PC-9 (cell line): ENCODE data around the gene SLC6A1. TPM values are rescaled to one million over a fixed set of nuclear protein-coding genes. Genes with fewer than 3 reads are reported as not detected.

ENCODE experiments used
- BruUV-seq: library from RNA; stranded (reverse); fragments of 400-500 nt; replicated peaks from 2 replicates; lab custom pipeline; 2021; lab: Mats Ljungman, UMichigan
- CTCF ChIA-PET: fragments of 300-600 bp; sonication (Branson Sonifier 250); formaldehyde crosslinking; loops from one replicate; lab custom pipeline; 2022; ENCODE audit warnings: antibody characterized with exemption; lab: Charles Lee
- POLR2A ChIA-PET: fragments of 300-600 bp; sonication (Branson Sonifier 250); formaldehyde crosslinking; loops from one replicate; lab custom pipeline; 2022; ENCODE audit warnings: antibody characterized with exemption; ENCODE audit not compliant: unreplicated experiment; lab: Charles Lee
- DNase-seq, 2 experiments: peaks; one replicate each; pipeline versions ENCODE4 v3.0.0 to v3.0.0-alpha.2; 2015 to 2022; ENCODE audit warnings: mixed read lengths in 1 of 2
- H2AFZ ChIP-seq: fragments of 200-600 bp; sonication (generic); 2 replicates; pipeline ENCODE4 v1.8.1; 2017; ENCODE audit warnings: antibody characterized with exemption
- H3F3A ChIP-seq: fragments of 200-600 bp; sonication (generic); 2 replicates; pipeline ENCODE4 v1.8.1; 2017; ENCODE audit warnings: antibody characterized with exemption, mild to moderate bottlenecking, low read depth; ENCODE audit not compliant: insufficient read depth
- H3K27ac ChIP-seq: fragments of 200-600 bp; sonication (generic); 2 replicates; pipeline ENCODE4 v1.6.1; 2016; ENCODE audit warnings: mixed run types
- H3K27me3 ChIP-seq: fragments of 200-600 bp; sonication (generic); 2 replicates; pipeline ENCODE4 v1.6.1; 2016; ENCODE audit warnings: low read depth, mixed run types; ENCODE audit not compliant: insufficient read depth
- H3K36me3 ChIP-seq: fragments of 200-600 bp; sonication (generic); 2 replicates; pipeline ENCODE4 v1.6.1; 2016; ENCODE audit warnings: low read depth, mixed run types
- H3K4me1 ChIP-seq: fragments of 200-600 bp; sonication (generic); replicated peaks from 2 replicates; pipeline ENCODE4 v1.6.1; 2016; ENCODE audit warnings: mixed run types; ENCODE audit not compliant: insufficient read depth
- H3K4me2 ChIP-seq: fragments of 200-600 bp; sonication (generic); 2 replicates; pipeline ENCODE4 v1.6.1; 2017; ENCODE audit warnings: mixed run types
- H3K4me3 ChIP-seq: fragments of 200-600 bp; sonication (generic); 2 replicates; pipeline ENCODE4 v1.6.1; 2016; ENCODE audit warnings: mixed run types
- H3K79me2 ChIP-seq: fragments of 200-600 bp; sonication (generic); 2 replicates; pipeline ENCODE4 v1.6.1; 2017; ENCODE audit warnings: low read depth, mixed run types
- H3K9me2 ChIP-seq: fragments of 200-600 bp; sonication (generic); 2 replicates; pipeline ENCODE4 v1.8.1; 2017; ENCODE audit warnings: mild to moderate bottlenecking; ENCODE audit not compliant: insufficient read depth
- H3K9me3 ChIP-seq: fragments of 200-600 bp; sonication (generic); 2 replicates; pipeline ENCODE4 v1.8.1; 2016; ENCODE audit warnings: low read depth; ENCODE audit not compliant: insufficient read depth
- H4K20me1 ChIP-seq: fragments of 200-600 bp; sonication (generic); 2 replicates; pipeline ENCODE4 v1.8.1; 2017; ENCODE audit not compliant: insufficient read depth
- EZH2 ChIP-seq: fragments of 200-600 bp; sonication (generic); IDR thresholded peaks from 2 replicates; pipeline ENCODE4 v1.8.0; 2017; ENCODE audit warnings: antibody characterized with exemption, low read depth
- intact Hi-C: fragments of 100-400 bp; cut with micrococcal nuclease; formaldehyde crosslinking; loops from one replicate; pipeline ENCODE4 v1.10.0; 2022; ENCODE audit not compliant: unreplicated experiment
- total RNA-seq: library from RNA; stranded (reverse); gene quantifications from 2 replicates; pipeline ENCODE4 v1.2.3, GENCODE V29; 2021
- TF ChIP-seq, protein P1 (sequence below): fragments of 200-600 bp; sonication (generic); conservative IDR thresholded peaks from 2 replicates; pipeline ENCODE4 v1.6.1; 2017; ENCODE audit warnings: mixed run types, antibody characterized with exemption, mild to moderate bottlenecking, moderate library complexity

Gene SLC6A1
- total RNA-seq, 1 experiment from 2014 or later: not detected

DNA sequence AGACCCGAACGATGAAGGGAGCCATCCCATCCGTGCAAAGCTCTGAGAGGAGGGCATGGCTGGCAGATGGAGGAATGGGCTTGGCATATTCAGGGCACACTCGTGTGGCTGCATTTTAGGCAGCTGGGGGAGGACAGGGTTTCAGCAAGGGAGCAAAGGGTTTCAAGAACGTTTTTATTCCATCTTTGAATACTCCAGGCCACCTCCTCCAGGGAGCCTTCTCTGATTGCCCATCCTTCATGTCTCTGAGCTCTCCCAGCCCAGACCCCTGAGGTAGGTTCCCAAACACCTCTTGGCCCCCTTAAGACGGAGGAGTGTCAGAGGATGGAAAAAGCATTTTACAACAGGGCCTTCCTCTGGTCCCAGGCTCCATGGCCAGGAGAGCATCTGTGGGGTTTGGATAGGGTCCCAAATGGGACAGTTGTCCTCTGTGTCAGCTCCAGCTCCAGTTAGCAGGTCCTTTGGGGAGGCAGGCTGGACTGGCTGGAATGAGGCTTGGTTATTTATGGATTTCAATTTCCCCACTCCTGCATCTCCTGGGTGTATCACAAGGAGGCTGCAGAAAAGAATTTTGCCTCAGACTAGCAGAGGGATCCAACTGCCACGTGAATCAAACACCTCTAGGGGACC lies 17.7 kb upstream of the SLC6A1 start:
- H3K9me3 ChIP-seq: no peaks in the 10 kb centered on the region
- CTCF ChIA-PET: no interaction called here
- intact Hi-C loops: loop anchor here (10.0 kb wide), 1 partner anchor 80 kb away; no protein-coding TSS in a partner anchor
- peaks cover 95% of the 10 kb centered on the region for H3K27me3 ChIP-seq
- BruUV-seq: no TSS peak
- no peak for TF ChIP-seq EZH2
- TF ChIP-seq, protein P1, sequence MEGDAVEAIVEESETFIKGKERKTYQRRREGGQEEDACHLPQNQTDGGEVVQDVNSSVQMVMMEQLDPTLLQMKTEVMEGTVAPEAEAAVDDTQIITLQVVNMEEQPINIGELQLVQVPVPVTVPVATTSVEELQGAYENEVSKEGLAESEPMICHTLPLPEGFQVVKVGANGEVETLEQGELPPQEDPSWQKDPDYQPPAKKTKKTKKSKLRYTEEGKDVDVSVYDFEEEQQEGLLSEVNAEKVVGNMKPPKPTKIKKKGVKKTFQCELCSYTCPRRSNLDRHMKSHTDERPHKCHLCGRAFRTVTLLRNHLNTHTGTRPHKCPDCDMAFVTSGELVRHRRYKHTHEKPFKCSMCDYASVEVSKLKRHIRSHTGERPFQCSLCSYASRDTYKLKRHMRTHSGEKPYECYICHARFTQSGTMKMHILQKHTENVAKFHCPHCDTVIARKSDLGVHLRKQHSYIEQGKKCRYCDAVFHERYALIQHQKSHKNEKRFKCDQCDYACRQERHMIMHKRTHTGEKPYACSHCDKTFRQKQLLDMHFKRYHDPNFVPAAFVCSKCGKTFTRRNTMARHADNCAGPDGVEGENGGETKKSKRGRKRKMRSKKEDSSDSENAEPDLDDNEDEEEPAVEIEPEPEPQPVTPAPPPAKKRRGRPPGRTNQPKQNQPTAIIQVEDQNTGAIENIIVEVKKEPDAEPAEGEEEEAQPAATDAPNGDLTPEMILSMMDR: no peak
- no peaks in the 10 kb centered on the region for H3K4me1 ChIP-seq
- no peaks in the 10 kb centered on the region for H3K79me2 ChIP-seq
- H3K36me3 ChIP-seq: no peaks in the 10 kb centered on the region
- DNase-seq: no peak
- H4K20me1 ChIP-seq: no peaks in the 10 kb centered on the region
- H3K27ac ChIP-seq: no peak overlapping the region
- H3K4me2 ChIP-seq: no peak overlapping the region
- H2AFZ ChIP-seq: no peak overlapping the region
- no peak overlapping the region for H3K4me3 ChIP-seq
- POLR2A ChIA-PET: no interaction called here
- no peaks in the 10 kb centered on the region for H3K9me2 ChIP-seq
- H3F3A ChIP-seq: no peaks in the 10 kb centered on the region

DNA sequence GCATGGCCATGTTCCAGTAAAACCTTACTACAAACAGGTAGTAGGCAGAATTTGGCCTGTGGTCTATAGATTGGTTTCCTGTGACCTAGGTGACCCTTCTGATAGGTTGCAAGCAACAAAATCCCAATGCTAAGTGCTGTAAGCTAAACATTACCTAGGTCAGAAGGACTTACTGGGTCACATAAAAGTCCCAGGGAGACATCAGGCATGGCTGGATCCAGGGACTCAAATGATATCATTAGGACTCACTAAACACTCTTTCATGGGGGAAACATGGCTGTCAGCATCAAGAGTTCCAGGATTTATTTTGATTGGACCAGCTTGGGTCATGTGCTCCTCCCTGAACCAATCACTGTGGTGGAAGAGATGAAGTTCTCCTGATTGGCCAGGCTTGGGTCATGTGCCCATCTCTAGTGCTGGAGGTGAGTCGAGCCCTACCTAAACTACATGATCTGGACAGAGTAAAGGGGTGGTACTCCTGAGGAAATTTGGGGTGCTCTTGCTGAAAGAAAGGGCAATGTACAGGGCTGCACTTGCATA lies 16.8 kb upstream of the SLC6A1 start:
- H3K4me1 ChIP-seq: no peaks in the 10 kb centered on the region
- H2AFZ ChIP-seq: no peak overlapping the region
- no peaks in the 10 kb centered on the region for H3F3A ChIP-seq
- no peak overlapping the region for H3K4me2 ChIP-seq
- CTCF ChIA-PET: no interaction called here
- H4K20me1 ChIP-seq: no peaks in the 10 kb centered on the region
- no peaks in the 10 kb centered on the region for H3K36me3 ChIP-seq
- no peaks in the 10 kb centered on the region for H3K9me2 ChIP-seq
- intact Hi-C loops: loop anchor here (10.0 kb wide), 1 partner anchor 79 kb away; no protein-coding TSS in a partner anchor
- H3K27ac ChIP-seq: no peak overlapping the region
- no TSS peak for BruUV-seq
- H3K27me3 ChIP-seq: peaks cover 95% of the 10 kb centered on the region
- H3K4me3 ChIP-seq: no peak overlapping the region
- no peak for TF ChIP-seq EZH2
- TF ChIP-seq, protein P1: no peak
- no peaks in the 10 kb centered on the region for H3K9me3 ChIP-seq
- H3K79me2 ChIP-seq: no peaks in the 10 kb centered on the region
- POLR2A ChIA-PET: no interaction called here
- DNase-seq: no peak

DNA sequence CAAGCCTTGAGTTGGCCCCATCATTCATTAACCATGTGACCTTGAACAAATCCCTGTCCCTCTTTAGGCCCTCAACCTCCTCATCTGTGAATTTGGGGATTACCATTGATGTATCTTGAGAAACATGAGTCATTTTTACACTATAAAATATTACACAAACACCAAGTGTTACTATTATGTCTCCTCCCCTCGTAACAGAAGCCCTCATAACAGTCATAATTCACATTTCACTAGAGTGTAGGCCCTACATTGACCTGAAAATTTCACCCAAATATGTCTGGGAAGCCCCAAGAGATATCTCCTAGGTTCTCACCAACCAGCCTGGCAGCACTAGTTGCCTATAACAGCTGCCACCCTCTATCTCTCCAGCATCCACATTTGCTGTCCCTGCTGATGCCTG lies 15.8 kb upstream of the SLC6A1 start:
- POLR2A ChIA-PET: no interaction called here
- Histone ChIP-seq H3K9me3 (no peaks in the 10 kb centered on the region), H2AFZ (no peak overlapping the region), H3K4me2 (no peak overlapping the region), H3K79me2 (no peaks in the 10 kb centered on the region), H3K9me2 (no peaks in the 10 kb centered on the region), H4K20me1 (no peaks in the 10 kb centered on the region), H3K36me3 (no peaks in the 10 kb centered on the region), H3F3A (no peaks in the 10 kb centered on the region), H3K4me3 (no peak overlapping the region), H3K27ac (no peak overlapping the region), H3K4me1 (no peaks in the 10 kb centered on the region), H3K27me3 (peaks cover 96% of the 10 kb centered on the region)
- intact Hi-C loops: loop anchor here (10.0 kb wide), 1 partner anchor 78 kb away; no protein-coding TSS in a partner anchor
- no peak for DNase-seq
- CTCF ChIA-PET: no interaction called here
- TF ChIP-seq, protein P1: no peak
- TF ChIP-seq EZH2: no peak
- BruUV-seq: no TSS peak
